Neural cell (in vitro differentiated cells): ENCODE data around the gene EFEMP2. TPM values are rescaled to one million over a fixed set of nuclear protein-coding genes. Genes with fewer than 3 reads are reported as not detected.

Experiments
- H2AFZ ChIP-seq: fragments of 200-600, 300-800 bp; sonication (generic), shearing (Covaris generic); 2 replicates; pipeline ENCODE4 v1.6.0; 2014; ENCODE audit warnings: low read depth, mild to moderate bottlenecking, antibody characterized with exemption, low read length, moderate library complexity
- H3F3A ChIP-seq: fragments of 200-600 bp; shearing (Covaris generic); 2 replicates; pipeline ENCODE4 v1.6.1; 2016; ENCODE audit warnings: mild to moderate bottlenecking, moderate library complexity, mixed read lengths, antibody characterized with exemption, low read length; ENCODE audit not compliant: insufficient read depth, poor library complexity, severe bottlenecking
- H3K27ac ChIP-seq: fragments of 200-600, 300-800 bp; sonication (generic), shearing (Covaris generic); 2 replicates; pipeline ENCODE4 v1.5.1; 2014; ENCODE audit warnings: mild to moderate bottlenecking, low read length, moderate library complexity
- H3K27me3 ChIP-seq: fragments of 300-800, 200-600 bp; sonication (generic), shearing (Covaris generic); 2 replicates; pipeline ENCODE4 v1.6.0; 2014; ENCODE audit warnings: mild to moderate bottlenecking, low read depth, low read length, moderate library complexity; ENCODE audit not compliant: insufficient read depth
- H3K36me3 ChIP-seq: fragments of 300-800, 200-600 bp; sonication (generic), shearing (Covaris generic); 2 replicates; pipeline ENCODE4 v1.5.1; 2014; ENCODE audit warnings: mild to moderate bottlenecking, antibody characterized with exemption, low read length, moderate library complexity; ENCODE audit not compliant: insufficient read depth
- H3K4me2 ChIP-seq: fragments of 300-800, 200-600 bp; sonication (generic), shearing (Covaris generic); 2 replicates; pipeline ENCODE4 v1.6.0; 2014; ENCODE audit warnings: mild to moderate bottlenecking, low read length
- H3K4me3 ChIP-seq: fragments of 300-800, 200-600 bp; sonication (generic), shearing (Covaris generic); 2 replicates; pipeline ENCODE4 v1.5.1; 2014; ENCODE audit warnings: mild to moderate bottlenecking, low read length, moderate library complexity
- H3K79me2 ChIP-seq: fragments of 200-600 bp; shearing (Covaris generic); replicated peaks from 2 replicates; pipeline ENCODE4 v1.6.0; 2014; ENCODE audit warnings: mild to moderate bottlenecking, low read length, moderate library complexity; ENCODE audit not compliant: insufficient read depth
- H3K9ac ChIP-seq: fragments of 300-800, 200-600 bp; sonication (generic), shearing (Covaris generic); 2 replicates; pipeline ENCODE4 v1.6.1; 2016; ENCODE audit warnings: mild to moderate bottlenecking, low read length, mixed read lengths
- H3K9me2 ChIP-seq: fragments of 200-600 bp; shearing (Covaris generic); 2 replicates; pipeline ENCODE4 v1.6.1; 2016; ENCODE audit warnings: mild to moderate bottlenecking, low read length, mixed read lengths; ENCODE audit not compliant: insufficient read depth
- H3K9me3 ChIP-seq: fragments of 200-600, 300-800 bp; sonication (generic), shearing (Covaris generic); 2 replicates; pipeline ENCODE4 v1.6.1; 2016; ENCODE audit warnings: mild to moderate bottlenecking, mixed run types, low read length, moderate library complexity, mixed read lengths
- H4K20me1 ChIP-seq: fragments of 200-600 bp; shearing (Covaris generic); 2 replicates; pipeline ENCODE4 v1.6.1; 2016; ENCODE audit warnings: mild to moderate bottlenecking, mixed run types; ENCODE audit not compliant: insufficient read depth
- CTCF ChIP-seq: fragments of 450-650 bp; IDR thresholded peaks from 2 replicates; pipeline ENCODE4 v1.5.1; 2014; ENCODE audit warnings: antibody characterized with exemption, mild to moderate bottlenecking, moderate library complexity; ENCODE audit not compliant: poor library complexity, severe bottlenecking
- EP300 ChIP-seq: fragments of 450-650 bp; conservative IDR thresholded peaks from 2 replicates; pipeline ENCODE4 v1.6.1; 2014; ENCODE audit warnings: antibody characterized with exemption, mild to moderate bottlenecking, moderate library complexity; ENCODE audit not compliant: poor library complexity, severe bottlenecking
- EZH2 ChIP-seq: fragments of 200-600, 300-800 bp; shearing (Covaris generic), sonication (generic); IDR thresholded peaks from 2 replicates; pipeline ENCODE4 v1.6.1; 2014; ENCODE audit warnings: antibody characterized with exemption, low read length, borderline replicate concordance, mild to moderate bottlenecking; ENCODE audit not compliant: insufficient read depth, poor library complexity, severe bottlenecking
- MXI1 ChIP-seq: fragments of 450-650 bp; conservative IDR thresholded peaks from 2 replicates; pipeline ENCODE4 v1.6.1; 2014; ENCODE audit warnings: antibody characterized with exemption, mild to moderate bottlenecking; ENCODE audit not compliant: poor library complexity, severe bottlenecking
- POLR2AphosphoS5 ChIP-seq: IDR thresholded peaks from 2 replicates; pipeline ENCODE4 v1.6.1; 2012
- RAD21 ChIP-seq: fragments of 450-650 bp; conservative IDR thresholded peaks from 2 replicates; pipeline ENCODE4 v1.6.1; 2014; ENCODE audit warnings: antibody characterized with exemption, mild to moderate bottlenecking, moderate library complexity
- REST ChIP-seq: IDR thresholded peaks from 2 replicates; pipeline ENCODE4 v1.6.1; 2012; ENCODE audit warnings: borderline replicate concordance
- SMC3 ChIP-seq: fragments of 450-650 bp; conservative IDR thresholded peaks from 2 replicates; pipeline ENCODE4 v1.6.1; 2014; ENCODE audit warnings: antibody characterized with exemption, mild to moderate bottlenecking, moderate library complexity; ENCODE audit not compliant: poor library complexity
- TAF1 ChIP-seq: IDR thresholded peaks from 2 replicates; pipeline ENCODE4 v1.6.1; 2012; ENCODE audit warnings: low read depth
- polyA plus RNA-seq: library from polyadenylated mRNA; depleted of rRNA; stranded (reverse); fragments of >200 nt; gene quantifications from 2 replicates; pipeline ENCODE4 v1.2.3, GENCODE V29; 2014

EFEMP2 gene
- polyA plus RNA-seq, 1 donor from 2014 or later: 0.67 TPM

GRCh38 chr11:65873318-65874156 lies 937 bp upstream of the EFEMP2 start:
- Histone ChIP-seq H3K79me2 (no peaks in the 10 kb centered on the region), H3K9ac (peak overlapping the region; percentile 46), H3K9me2 (no peaks in the 10 kb centered on the region), H3K27me3 (peaks cover 11% of the 10 kb centered on the region), H4K20me1 (no peaks in the 10 kb centered on the region), H3F3A (no peaks in the 10 kb centered on the region), H3K36me3 (no peaks in the 10 kb centered on the region), H2AFZ (no peak overlapping the region), H3K27ac (no peak overlapping the region), H3K9me3 (no peaks in the 10 kb centered on the region), H3K4me2 (no peak overlapping the region), H3K4me3 (peak overlapping the region; percentile 65)
- TF ChIP-seq MXI1: peak; percentile 13
- no peak for TF ChIP-seq RAD21
- peak; percentile 52 for TF ChIP-seq POLR2AphosphoS5

GRCh38 chr11:65871811-65872548 lies 620 bp downstream of the EFEMP2 start:
- H3K27me3 ChIP-seq: peaks cover 11% of the 10 kb centered on the region
- no peaks in the 10 kb centered on the region for H3K79me2 ChIP-seq
- no peaks in the 10 kb centered on the region for H3K36me3 ChIP-seq
- H3F3A ChIP-seq: no peaks in the 10 kb centered on the region
- no peak overlapping the region for H3K27ac ChIP-seq
- no peaks in the 10 kb centered on the region for H3K9me2 ChIP-seq
- no peak overlapping the region for H3K9ac ChIP-seq
- H3K9me3 ChIP-seq: no peaks in the 10 kb centered on the region
- H3K4me3 ChIP-seq: no peak overlapping the region
- TF ChIP-seq POLR2AphosphoS5: no peak
- no peak for TF ChIP-seq SMC3
- TF ChIP-seq MXI1: no peak
- TF ChIP-seq RAD21: no peak
- no peaks in the 10 kb centered on the region for H4K20me1 ChIP-seq
- H2AFZ ChIP-seq: no peak overlapping the region
- H3K4me2 ChIP-seq: no peak overlapping the region

GRCh38 chr11:65870706-65871681 lies 1.6 kb downstream of the EFEMP2 start:
- H3F3A ChIP-seq: no peaks in the 10 kb centered on the region
- H3K36me3 ChIP-seq: no peaks in the 10 kb centered on the region
- no peak overlapping the region for H3K27ac ChIP-seq
- no peaks in the 10 kb centered on the region for H3K9me2 ChIP-seq
- no peak overlapping the region for H2AFZ ChIP-seq
- H3K4me3 ChIP-seq: no peak overlapping the region
- no peak overlapping the region for H3K4me2 ChIP-seq
- H4K20me1 ChIP-seq: no peaks in the 10 kb centered on the region
- H3K27me3 ChIP-seq: peaks cover 11% of the 10 kb centered on the region
- no peak overlapping the region for H3K9ac ChIP-seq
- no peak for TF ChIP-seq CTCF
- no peak for TF ChIP-seq RAD21
- TF ChIP-seq SMC3: no peak
- no peak for TF ChIP-seq REST
- TF ChIP-seq EZH2: no peak
- TF ChIP-seq EP300: no peak
- no peak for TF ChIP-seq MXI1
- TF ChIP-seq TAF1: no peak
- no peak for TF ChIP-seq POLR2AphosphoS5
- H3K79me2 ChIP-seq: no peaks in the 10 kb centered on the region
- no peaks in the 10 kb centered on the region for H3K9me3 ChIP-seq
